GM19463 (cell line): ENCODE results near the gene WDPCP.
"Not testable (repeated sequence)": the region's sequence is repeated elsewhere in the genome, so short reads cannot be mapped to it uniquely, and the experiment has no call there.

ENCODE experiments used
- ATAC-seq: cut with Tn5 transposase; IDR thresholded peaks from one replicate; pipeline ENCODE4 v1.9.1; 2021; ENCODE audit warnings: mild to moderate bottlenecking, moderate library complexity; ENCODE audit not compliant: unreplicated experiment

Gene WDPCP

DNA sequence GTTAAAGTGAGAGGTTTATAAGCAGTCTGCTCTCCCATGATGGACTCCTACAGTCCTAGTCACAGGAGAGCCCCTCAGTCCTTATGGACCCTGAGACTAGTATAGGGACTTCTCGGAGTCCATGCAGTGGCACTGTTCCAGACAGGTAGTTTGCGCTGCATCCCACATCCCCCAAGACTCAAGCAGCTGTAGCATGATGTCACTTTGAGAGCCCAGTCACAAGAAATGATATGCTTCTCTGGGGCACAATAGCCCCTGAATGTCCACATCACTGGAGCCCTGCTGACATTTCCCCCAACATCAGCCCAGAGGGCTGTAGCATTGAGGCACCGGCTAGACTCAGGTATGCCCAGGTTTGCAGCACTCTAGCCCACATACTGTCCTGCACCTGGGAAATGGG is 317.6 kb downstream of the WDPCP start:
- ATAC-seq = no peak

DNA sequence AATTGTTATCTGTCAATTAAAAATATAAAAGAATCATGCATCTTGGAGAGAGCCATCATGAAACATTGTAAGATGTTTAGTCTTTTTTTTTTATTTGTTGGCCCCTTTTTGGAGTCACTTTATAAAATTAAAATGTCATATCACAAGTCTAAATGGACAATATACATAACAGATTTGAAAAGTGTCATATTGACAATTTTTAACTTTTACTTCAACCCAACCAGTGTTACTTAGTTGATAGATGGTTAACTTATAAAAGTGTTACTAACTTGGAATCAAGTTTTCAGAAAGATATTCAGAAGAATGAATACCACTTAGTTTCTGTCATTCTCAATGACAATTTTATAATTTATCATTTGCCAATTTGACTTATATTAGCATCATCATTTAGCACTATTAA is 319.3 kb downstream of the WDPCP start:
- ATAC-seq = no peak

DNA sequence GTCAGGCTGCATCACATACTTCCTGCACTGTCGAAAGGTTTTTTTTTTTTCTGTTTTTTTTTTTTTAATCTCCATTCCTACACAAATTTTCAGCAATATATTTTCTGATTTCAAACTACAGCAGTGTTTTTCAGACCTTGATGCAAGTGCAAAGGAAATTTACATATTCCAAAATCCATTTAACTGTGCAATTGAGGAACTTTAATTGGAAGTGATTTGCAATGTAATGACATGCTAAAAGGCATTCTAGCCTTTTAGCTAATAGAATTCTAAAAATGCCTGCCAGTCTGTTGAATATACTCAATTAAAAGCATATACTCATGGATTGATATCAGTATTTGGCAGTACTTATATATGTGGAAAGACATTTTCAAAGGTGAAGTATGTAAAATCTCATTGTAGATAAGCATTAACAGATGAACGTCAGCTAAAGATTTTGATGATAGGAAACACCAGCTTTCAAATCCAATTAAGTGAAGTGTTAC is 327.1 kb downstream of the WDPCP start:
- no peak for ATAC-seq

DNA sequence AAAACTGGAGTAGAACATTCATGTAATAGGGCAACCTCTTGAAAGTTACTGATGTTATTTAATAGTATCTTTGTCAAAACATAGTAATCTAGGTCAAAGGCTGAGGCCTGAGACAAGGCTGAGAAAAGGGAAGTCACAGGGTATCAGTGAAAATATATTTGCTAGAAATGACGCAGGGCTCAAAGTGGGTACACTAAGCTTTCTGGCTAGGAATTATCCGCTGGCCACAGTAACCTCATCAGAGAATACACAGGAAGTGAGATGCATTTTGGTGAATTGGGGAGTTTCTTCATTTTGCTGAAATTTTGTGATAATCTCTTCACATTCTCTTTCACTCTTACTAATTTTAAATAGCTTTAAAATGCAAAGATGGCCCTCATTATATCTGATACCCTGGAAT is 330.8 kb downstream of the WDPCP start:
- no peak for ATAC-seq

DNA sequence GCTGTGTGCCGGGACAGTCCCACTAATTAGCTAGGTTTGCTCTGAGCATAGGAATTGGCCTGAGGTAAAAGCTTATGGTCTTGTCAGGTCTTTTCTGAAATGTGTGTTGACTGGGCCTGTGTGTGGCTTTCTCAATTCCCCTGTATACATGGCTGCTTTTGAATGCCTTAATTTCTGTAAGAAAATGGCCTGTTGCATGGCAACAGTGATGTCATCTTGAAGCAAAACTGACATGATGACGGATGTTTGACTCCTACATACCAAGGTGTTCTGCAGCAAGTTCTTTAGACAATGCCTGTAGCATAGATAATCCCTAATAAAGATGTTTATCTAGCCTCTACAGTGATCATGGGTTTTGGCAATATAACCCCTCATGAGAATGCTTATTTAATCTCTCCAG is 339.1 kb downstream of the WDPCP start:
- ATAC-seq = no peak

DNA sequence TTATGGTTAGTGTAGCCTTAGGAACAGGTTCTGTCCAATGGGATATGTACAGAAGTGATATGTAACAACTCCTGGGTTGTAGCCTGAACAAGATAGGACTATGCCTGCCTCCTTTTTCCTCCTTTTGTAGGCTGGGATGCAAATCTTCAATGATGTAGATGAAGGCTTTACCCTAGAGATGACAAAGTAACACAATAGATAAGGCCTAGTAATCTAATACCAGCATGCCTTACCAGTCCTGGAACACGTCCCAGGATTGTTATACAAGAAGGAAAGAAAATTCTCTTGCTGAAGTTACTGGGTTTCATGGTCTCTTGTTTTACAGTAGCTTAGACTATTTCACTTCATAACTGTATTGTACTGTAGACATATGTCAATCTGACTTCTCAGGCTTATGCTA is 345.5 kb downstream of the WDPCP start:
- ATAC-seq = no peak

DNA sequence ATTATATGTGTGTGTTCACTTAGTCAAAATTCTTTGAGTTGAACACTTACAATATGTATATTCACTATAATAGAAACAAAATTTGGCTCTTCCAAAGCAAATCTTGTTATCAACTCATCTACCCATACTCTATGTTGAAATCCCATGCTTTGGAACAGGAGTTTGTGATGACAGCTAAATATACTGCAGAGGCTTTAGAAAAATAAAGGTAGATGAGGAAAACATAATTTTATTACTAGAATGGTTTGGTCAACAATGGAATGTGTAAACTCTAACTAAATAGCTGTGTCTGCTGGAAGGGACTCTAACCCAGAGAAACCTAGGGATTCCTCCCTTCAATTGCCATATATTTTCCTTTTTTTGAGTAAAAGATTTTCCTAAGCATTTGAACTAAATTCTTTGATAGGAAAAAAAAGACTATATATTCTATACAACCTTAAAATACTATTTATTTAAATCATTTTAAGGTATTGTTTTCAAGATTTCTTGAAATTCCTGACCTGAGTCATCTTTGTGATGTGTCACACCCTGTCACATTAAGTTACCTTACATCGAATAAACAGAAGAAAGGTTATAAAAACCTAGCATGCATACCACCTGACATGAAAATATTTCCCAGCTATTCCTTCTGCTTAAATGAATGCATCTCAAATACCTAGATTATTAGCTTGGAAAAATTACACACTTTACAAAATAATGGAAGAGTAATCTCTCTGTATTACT is 362.2 kb downstream of the WDPCP start:
- no peak for ATAC-seq

DNA sequence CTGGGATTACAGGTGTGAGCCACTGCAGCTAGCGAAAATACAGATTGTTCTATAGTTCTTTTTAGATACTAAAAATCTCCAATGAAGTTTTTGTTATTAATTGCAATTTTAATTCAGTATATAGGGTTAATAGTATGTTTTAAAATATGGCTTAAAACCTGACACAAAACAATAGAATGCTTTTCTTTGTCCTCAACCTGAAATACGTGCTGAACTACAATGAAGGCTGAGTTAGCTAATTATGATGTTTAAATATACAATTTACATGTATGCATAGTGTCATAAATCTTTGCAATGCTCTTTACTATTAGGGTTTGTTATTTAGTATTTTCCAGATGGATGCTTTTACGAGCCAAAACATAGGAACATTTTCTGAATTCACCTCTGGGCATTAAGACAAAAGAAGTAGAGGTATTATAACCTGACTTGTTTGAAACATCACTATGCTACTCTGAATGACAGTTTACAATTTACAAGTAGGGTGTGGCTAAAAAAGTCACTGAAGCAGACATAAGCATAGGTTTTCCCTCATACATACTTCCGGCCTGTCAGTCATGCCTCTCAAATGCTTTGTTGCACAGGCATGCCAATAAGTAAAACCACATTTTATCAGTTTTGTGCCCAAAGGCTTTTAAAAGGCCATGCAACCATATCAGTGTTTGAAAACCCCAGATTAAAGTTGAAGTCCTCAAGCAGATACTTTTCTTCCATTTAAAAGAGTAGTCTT is 369.3 kb downstream of the WDPCP start:
- ATAC-seq = no peak

DNA sequence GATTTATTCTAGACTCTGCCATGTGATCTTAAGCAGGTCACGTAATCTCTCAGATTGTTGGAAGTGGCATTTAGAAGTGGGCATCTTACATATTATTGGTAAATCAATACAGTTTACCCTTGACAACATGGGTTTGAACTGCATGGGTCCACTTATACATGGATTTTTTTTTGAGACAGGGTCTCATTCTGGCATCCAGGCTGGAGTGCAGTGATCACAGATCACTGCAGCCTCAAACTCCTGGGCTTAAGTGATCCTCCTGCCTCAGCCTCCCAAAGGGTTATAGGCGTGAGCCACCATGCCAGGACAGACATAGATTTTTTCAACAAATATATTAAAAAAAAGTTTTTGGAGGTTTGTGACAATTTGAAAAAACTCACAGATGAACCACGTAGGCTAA is 393.0 kb downstream of the WDPCP start:
- no peak for ATAC-seq

DNA sequence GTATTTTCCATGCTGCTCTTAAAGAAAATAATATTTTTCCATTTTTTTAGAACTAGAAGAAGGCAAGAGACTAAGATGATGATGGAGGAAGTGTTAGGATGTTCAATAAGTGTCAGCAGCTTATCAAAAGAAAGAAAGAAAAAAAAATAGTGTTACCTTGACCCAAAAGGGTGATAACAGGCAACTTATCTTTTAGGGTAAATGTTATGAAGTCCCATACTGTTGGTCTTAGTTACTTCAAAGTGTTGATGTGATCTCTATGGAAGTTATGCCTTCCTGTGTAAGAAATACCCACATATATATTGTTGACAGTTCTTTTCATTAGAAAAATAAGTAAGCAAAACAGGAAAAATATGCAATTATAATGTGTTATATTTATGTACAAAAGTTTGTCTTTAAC is 394.1 kb downstream of the WDPCP start:
- ATAC-seq = no peak

DNA sequence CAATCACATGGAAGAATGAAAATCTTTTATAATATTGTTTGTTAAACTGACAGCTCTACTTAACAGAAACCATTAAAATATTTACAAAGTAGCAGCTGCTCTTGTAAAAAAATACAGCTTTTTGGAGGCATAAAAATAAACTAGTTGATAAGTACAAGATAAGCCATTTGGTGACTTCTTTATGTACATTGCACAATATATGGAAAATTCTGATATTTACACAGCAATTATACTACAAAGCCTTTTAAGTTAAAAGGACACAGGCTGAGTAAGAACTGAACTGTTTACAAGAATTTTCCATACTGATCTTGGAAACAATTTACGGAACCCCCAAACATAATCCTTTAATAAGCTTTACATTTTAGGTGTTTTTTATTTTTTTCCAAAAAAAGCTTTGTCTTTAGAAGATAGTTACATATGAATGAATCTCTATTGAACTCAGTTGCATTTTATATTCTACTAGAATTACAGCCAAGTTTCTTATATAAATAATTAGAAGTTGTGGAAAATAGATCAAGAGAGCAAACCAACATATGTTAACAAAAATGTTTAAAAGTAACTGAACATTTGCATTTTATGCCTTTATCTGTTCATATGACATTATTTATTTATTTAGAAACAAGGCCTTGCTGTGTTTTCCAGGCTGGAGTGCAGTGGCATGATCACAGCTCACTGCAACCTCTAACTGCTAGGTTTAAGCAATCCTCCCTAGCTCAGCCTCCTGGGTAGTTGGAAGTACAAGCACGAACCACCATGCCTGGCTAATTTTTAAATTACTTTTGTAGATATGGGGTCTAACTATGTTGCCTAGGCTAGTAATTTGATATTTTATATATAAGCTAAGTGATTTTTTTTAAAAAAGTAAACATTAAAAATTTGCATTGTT is 395.1 kb downstream of the WDPCP start:
- no peak for ATAC-seq

DNA sequence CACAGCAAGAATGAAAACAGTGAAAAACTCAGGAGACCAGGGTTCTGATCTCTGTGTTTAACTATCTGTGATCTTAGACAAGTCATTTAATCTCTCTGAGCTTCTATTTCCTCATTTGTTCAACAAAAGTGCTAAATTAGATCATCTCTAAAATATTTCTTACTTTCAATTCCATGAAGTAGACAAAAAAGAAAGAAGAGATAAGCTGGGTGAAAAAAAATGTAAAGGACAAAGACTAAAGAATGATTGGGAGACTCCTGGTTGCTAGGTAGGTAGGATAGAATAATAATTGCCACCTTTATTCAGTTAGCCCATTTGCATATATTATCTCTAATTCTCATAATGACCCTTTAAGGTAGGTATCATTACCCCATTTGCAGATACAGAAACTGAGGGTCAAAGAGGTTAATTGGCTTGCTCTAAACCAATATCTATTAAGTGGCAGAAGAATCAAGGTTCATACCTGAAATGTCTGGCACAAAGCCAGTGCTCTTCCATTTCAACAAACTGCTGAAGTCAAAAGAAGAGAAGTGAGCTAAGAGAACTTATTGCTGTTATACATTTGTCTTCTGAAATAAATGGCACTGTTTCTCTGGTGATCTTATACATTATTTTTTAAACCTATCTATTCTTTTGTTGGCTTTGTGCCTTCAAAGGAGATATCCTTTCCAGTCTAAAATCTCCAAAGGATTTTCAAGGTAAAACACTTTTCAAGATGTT is 395.9 kb downstream of the WDPCP start:
- no peak for ATAC-seq

DNA sequence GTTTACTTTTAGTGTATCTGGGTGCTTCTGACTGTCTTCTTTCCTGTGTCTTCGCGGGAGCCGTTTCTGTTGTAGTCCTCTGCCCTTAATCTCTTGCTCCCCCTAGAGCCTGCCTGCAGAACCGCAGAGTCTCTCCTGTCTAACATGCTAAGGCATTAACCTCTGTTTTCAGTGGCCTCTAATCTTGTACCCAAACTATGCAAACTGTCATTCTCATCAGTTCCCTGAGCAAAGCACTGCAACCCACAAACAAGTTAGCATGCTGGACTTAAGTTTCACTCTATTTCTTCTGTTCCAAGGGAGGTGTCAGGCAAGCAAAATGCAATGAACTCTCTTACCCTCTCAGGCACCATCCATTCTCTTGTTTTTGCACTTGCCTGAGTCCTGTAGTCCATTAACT is 399.3 kb downstream of the WDPCP start:
- ATAC-seq = peak; percentile 76

DNA sequence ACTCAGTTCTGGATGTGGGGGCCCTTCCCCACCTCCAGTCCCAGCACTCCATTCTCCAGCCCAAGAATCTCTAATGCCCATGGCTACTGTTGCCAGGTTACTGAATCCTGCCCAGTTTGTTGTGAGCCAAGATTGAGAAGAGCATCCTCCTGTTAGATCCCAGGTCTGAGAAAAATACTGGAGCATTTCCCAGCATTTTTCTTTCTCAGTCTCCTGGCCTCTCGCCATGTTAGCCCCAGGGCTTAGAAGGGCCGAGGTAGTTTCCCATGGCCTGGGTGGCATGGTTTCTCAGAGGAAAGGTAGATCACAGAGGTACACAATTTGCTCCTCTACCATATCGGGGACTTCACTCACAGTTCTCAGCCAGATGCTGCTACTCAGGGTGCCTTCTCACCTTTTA is 401.9 kb downstream of the WDPCP start:
- ATAC-seq = no peak

DNA sequence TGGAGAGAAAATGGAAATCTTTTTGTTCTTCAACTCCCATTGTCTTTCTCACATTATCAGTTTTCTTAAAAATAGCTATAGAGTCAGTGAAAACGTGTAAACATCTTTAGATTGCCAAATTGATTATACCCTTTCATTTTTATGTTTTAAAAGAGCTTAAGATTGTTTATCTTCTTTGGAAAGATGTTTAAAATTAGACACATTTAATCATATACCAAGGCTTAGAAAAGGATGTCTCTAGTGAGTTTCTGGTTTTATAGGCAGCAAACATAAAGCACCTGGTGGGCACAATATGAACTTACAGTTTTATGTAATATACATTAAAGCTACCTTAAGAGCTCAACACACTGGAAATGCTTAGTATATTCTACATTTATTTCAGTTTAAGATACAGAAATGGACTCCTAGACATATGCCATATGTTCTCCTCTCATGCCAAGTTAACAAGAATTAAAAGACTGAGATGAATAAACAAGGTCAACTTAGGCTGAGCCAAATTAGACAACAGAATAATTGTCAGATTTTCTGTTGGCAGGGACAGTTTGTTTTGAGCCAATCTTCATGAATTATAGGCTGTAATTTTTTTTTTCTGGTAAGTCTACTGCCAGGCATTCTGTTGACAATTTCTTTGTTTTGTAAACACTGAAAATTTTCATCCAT is 425.0 kb downstream of the WDPCP start:
- ATAC-seq = no peak

DNA sequence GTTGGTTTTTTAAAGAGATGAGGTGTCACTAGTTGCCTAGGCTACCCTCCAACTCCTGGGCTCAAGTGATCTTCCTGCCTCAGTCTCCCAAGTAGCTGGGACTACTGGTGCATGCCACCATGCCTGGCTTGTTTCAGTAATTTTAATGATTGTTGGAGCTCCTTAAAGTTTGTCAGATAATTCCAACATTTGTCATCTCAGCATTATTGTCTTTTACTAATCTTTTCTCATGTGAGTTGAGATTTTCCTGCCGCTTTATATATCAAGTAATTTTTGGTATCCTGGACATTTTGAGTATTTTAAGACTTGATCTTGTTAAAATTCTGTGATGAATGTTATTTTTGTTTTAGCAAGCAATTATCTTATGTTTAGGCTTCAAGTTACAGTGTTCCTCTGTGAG is 429.0 kb downstream of the WDPCP start:
- ATAC-seq = no peak

DNA sequence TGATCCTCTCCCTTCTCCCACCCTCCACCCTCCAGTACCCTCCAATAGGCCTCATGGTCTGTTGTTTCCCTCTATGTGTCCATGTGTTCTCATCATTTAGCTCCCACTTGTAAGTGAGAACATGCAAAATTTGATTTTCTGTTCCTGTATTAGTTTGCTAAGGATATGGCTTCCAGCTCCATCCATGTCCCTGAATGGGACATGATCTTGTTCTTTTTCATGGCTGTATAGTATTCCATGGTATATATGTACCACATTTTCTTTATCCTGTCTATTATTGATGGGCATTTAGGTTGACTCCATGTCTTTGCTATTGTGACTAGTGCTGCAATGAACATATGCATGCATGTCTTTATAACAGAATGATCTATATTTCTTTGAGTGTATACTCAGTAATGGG is 451.6 kb downstream of the WDPCP start:
- ATAC-seq = not testable (repeated sequence)

DNA sequence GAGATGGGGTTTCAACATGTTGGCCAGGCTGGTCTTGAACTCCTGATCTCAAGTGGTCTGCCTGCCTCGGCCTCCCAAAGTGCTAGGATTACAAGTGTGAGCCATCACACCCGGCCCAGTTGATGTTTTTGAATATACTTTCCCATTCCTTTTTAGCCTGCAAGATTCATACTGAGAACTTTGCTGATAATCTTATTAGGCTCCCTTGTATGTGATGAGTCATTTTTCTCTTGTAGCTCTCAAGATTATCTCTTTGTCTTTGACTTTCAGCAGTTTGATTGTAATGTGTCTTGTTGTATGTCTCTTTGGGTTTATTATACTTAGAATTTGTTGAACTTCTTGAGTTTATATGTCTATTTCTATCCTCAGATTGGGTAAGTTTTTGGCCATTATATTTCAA is 456.3 kb downstream of the WDPCP start:
- no peak for ATAC-seq

DNA sequence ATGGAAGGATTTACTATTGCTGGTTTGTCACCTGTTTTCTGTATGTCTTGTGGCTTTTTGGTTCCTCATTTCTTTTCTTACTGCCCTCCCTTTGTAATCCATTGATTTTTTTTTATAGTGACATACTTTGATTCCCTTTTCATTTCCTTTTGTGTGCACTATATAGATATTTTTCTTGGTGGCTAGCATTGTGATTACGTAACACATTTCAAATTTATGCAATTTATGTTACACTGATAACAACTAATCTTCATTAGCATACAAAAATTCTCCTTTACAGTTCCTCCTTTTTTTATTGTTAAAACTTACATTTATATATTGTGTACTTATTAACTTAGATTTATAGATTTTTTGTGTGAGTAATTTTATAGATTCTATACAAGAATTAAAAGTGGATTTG is 457.1 kb downstream of the WDPCP start:
- no peak for ATAC-seq

DNA sequence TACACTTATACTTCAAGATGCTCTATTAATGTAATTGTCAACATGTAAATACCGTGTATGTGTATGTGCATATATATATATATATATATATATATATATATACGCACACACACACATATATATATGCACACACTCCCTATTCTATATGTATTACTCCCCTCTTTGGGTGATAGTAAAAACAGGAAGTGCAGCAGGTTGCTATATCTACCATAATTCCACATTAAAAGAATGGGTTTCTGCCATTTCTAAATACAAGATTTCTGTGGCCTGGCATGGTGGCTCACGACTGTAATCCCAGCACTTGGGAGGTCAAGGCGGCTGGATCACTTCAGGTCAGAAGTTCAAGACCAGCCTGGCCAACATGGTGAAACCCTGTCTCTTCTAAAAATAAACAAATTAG is 460.7 kb downstream of the WDPCP start:
- no peak for ATAC-seq
